GM21737 (cell line): ENCODE data around the gene AQP12B.
"Not testable (repeated sequence)": the region's sequence is repeated elsewhere in the genome, so short reads cannot be mapped to it uniquely, and the experiment has no call there.

Experiments
- ATAC-seq: cut with Tn5 transposase; IDR thresholded peaks from one replicate; pipeline ENCODE4 v1.9.1; 2021; ENCODE audit warnings: mild to moderate bottlenecking, moderate library complexity; ENCODE audit not compliant: unreplicated experiment

The AQP12B gene

GRCh38 chr2:240682431-240683224 is at the start of gene AQP12B:
AQP12B (minus strand) TSS chr2:240682885; CDS start chr2:240682837, 48 bp downstream.
- ATAC-seq, result not testable (repeated sequence)

GRCh38 chr2:240732184-240732583 is 49.5 kb upstream of the AQP12B start:
- no peak for ATAC-seq

GRCh38 chr2:240731178-240731545 is 48.5 kb upstream of the AQP12B start:
- no peak for ATAC-seq

- no peak for ATAC-seq
Observed at GRCh38 chr2:240730501-240731177, 48.0 kb upstream of the AQP12B start.

- no peak for ATAC-seq
Observed at GRCh38 chr2:240728827-240729226, 46.1 kb upstream of the AQP12B start.

- ATAC-seq, result no peak
Observed at GRCh38 chr2:240728361-240728760, 45.7 kb upstream of the AQP12B start.

GRCh38 chr2:240727913-240728312 is 45.2 kb upstream of the AQP12B start:
- ATAC-seq, result no peak

GRCh38 chr2:240727439-240727838 is 44.8 kb upstream of the AQP12B start:
- ATAC-seq, result no peak

GRCh38 chr2:240726876-240727275 is 44.2 kb upstream of the AQP12B start:
- ATAC-seq, result no peak

GRCh38 chr2:240725671-240726070 is 43.0 kb upstream of the AQP12B start:
- no peak for ATAC-seq

- ATAC-seq, result no peak
Observed at GRCh38 chr2:240725266-240725665, 42.6 kb upstream of the AQP12B start.

GRCh38 chr2:240724431-240724830 is 41.7 kb upstream of the AQP12B start:
- no peak for ATAC-seq

GRCh38 chr2:240723851-240724250 is 41.2 kb upstream of the AQP12B start:
- no peak for ATAC-seq

GRCh38 chr2:240722796-240723735 is 40.4 kb upstream of the AQP12B start:
- ATAC-seq, result no peak

- ATAC-seq, result no peak
Observed at GRCh38 chr2:240722376-240722775, 39.7 kb upstream of the AQP12B start.

GRCh38 chr2:240721596-240722180 is 39.0 kb upstream of the AQP12B start:
- no peak for ATAC-seq

GRCh38 chr2:240720686-240721595 is 38.3 kb upstream of the AQP12B start:
- ATAC-seq, result no peak

GRCh38 chr2:240719676-240720545 is 37.2 kb upstream of the AQP12B start:
- ATAC-seq, result no peak
